ENCODE measurements around the gene ISY1.
"Not testable (repeated sequence)": the region's sequence is repeated elsewhere in the genome, so short reads cannot be mapped to it uniquely, and the experiment has no call there.

The ISY1 gene

GRCh38 chr3:129160891-129161859 lies at the start of gene ISY1:
Gene ISY1 (minus strand): TSS chr3:129161063. CDS start chr3:129160975, 88 bp downstream.
- DNase-seq = peak; percentile 82 to 97 (median 84)
- intact Hi-C loops (cut with DNase I) = loop anchor here (1.0 kb wide), 1 partner anchor 88 kb away; the partner anchor contains the start of gene COPG1

- DNase-seq = peak in 1 of 10 donors; percentile 41
- intact Hi-C loops (cut with DNase I) = no loop called here
These were observed 46.6 kb upstream of the ISY1 start for GRCh38 chr3:129207479-129207878.

- intact Hi-C loops (cut with DNase I) = no loop called here
- no peak for DNase-seq
These were observed 44.4 kb upstream of the ISY1 start for GRCh38 chr3:129205109-129205832.

GRCh38 chr3:129204473-129204872 lies 43.6 kb upstream of the ISY1 start:
- intact Hi-C loops (cut with DNase I) = no loop called here
- DNase-seq = no peak

- intact Hi-C loops (cut with DNase I) = no loop called here
- no peak for DNase-seq
These were observed 38.5 kb upstream of the ISY1 start for GRCh38 chr3:129199366-129199765.

GRCh38 chr3:129197321-129197720 lies 36.5 kb upstream of the ISY1 start:
- intact Hi-C loops (cut with DNase I) = no loop called here
- DNase-seq = no peak

GRCh38 chr3:129196601-129197000 lies 35.7 kb upstream of the ISY1 start:
- no peak for DNase-seq
- intact Hi-C loops (cut with DNase I) = no loop called here

- intact Hi-C loops (cut with DNase I) = no loop called here
- DNase-seq = peak in 7 of 10 donors; percentile 31 to 88 (median 50)
These were observed 34.9 kb upstream of the ISY1 start for GRCh38 chr3:129195731-129196256.

GRCh38 chr3:129189793-129190192 lies 28.9 kb upstream of the ISY1 start:
- intact Hi-C loops (cut with DNase I); DNase-seq: not testable (repeated sequence)

GRCh38 chr3:129187857-129188256 lies 27.0 kb upstream of the ISY1 start:
- intact Hi-C loops (cut with DNase I) = no loop called here
- no peak for DNase-seq

GRCh38 chr3:129185783-129186182 lies 24.9 kb upstream of the ISY1 start:
- DNase-seq = no peak
- intact Hi-C loops (cut with DNase I) = no loop called here

GRCh38 chr3:129184784-129185542 lies 24.1 kb upstream of the ISY1 start:
- not testable (repeated sequence) for DNase-seq
- intact Hi-C loops (cut with DNase I) = loop anchor here (5.0 kb wide), 1 partner anchor 62 kb away; the partner anchor contains the start of gene COPG1

- peak in 1 of 10 donors; percentile 9 for DNase-seq
- intact Hi-C loops (cut with DNase I) = loop anchor here (5.0 kb wide), 1 partner anchor 63 kb away; the partner anchor contains the start of gene COPG1
These were observed 23.5 kb upstream of the ISY1 start for GRCh38 chr3:129184396-129184657.

GRCh38 chr3:129183569-129184395 lies 22.9 kb upstream of the ISY1 start, which contains the start of gene CNBP:
Gene CNBP (minus strand): TSS chr3:129183896. CDS start chr3:129171757, 12,139 bp downstream.
- intact Hi-C loops (cut with DNase I) = loop anchor here (5.0 kb wide), 1 partner anchor 64 kb away; the partner anchor contains the start of gene COPG1
- peak; percentile 84 to 99 (median 92) for DNase-seq

- intact Hi-C loops (cut with DNase I) = loop anchor here (5.0 kb wide), 1 partner anchor 65 kb away; the partner anchor contains the start of gene COPG1
- no peak for DNase-seq
These were observed 21.7 kb upstream of the ISY1 start for GRCh38 chr3:129182390-129183185.

- DNase-seq = no peak
- intact Hi-C loops (cut with DNase I) = loop anchor here (5.0 kb wide), 1 partner anchor 65 kb away; the partner anchor contains the start of gene COPG1
These were observed 21.0 kb upstream of the ISY1 start for GRCh38 chr3:129181819-129182218.

GRCh38 chr3:129180461-129180860 lies 19.6 kb upstream of the ISY1 start:
- intact Hi-C loops (cut with DNase I) = loop anchor here (5.0 kb wide), 1 partner anchor 67 kb away; the partner anchor contains the start of gene COPG1

GRCh38 chr3:129176051-129176450 lies 15.2 kb upstream of the ISY1 start:
- intact Hi-C loops (cut with DNase I) = no loop called here
- no peak for DNase-seq

More at GRCh38 chr3:129180461-129180860, 19.6 kb upstream of the ISY1 start:
- no peak for DNase-seq
